Tibial nerve (tissue), 4 donors: ENCODE results near the gene ADAMTS10.

Source experiments
- CTCF ChIP-seq, 5 experiments: fragments of 200-600 bp in 3 of 5; fragments of 450-650 bp in 2 of 5; sonication (generic) in 3 of 5; IDR thresholded peaks; one replicate each; pipeline ENCODE4 v1.5.1; 2016 to 2019; ENCODE audit warnings: antibody characterized with exemption in 5 of 5, mild to moderate bottlenecking in 3 of 5, moderate library complexity in 2 of 5
- EP300 ChIP-seq, 2 donors: sonication (generic); formaldehyde crosslinking; IDR thresholded peaks; one replicate each; pipeline ENCODE4 v1.6.1; 2017; ENCODE audit warnings: antibody characterized with exemption in 2 of 2, mild to moderate bottlenecking in 1 of 2

GRCh38 chr19:8629184-8629583 is 18.7 kb upstream of the ADAMTS10 start:
- TF ChIP-seq CTCF (IDR thresholded peaks at IDR 0.05) (no peak), EP300 (IDR thresholded peaks at IDR 0.05) (no peak)
